Measurements from ENCODE around the gene ADGRG6.

The ADGRG6 gene

GRCh38 chr6:142376115-142376514 lies 74.3 kb downstream of the ADGRG6 start (continued):
- TF ChIP-seq PATZ1 (tag by site-specific recombination; IDR thresholded peaks at IDR 0.05) (no peak), ZNF274 (IDR thresholded peaks at IDR 0.05; ENCODE audit: low read length) (no peak), ZNF274 (tag by site-specific recombination; IDR thresholded peaks at IDR 0.05; ENCODE audit: borderline replicate concordance) (no peak), GLI2 (tag by site-specific recombination; IDR thresholded peaks at IDR 0.05; ENCODE audit: borderline replicate concordance, low read depth) (peak; percentile 55; the same call in 1 of the 2 replicates), OSR2 (tag by site-specific recombination; IDR thresholded peaks at IDR 0.05) (peak; percentile 88), KLF9 (tag by site-specific recombination; IDR thresholded peaks at IDR 0.05; ENCODE audit: low read depth) (no peak), ZNF768 (tag by site-specific recombination; IDR thresholded peaks at IDR 0.05) (no peak), ZBTB44 (tag by site-specific recombination; IDR thresholded peaks at IDR 0.05) (no peak), ZFHX2 (tag by site-specific recombination; conservative IDR thresholded peaks at IDR 0.05) (no peak), KLF1 (tag by site-specific recombination; IDR thresholded peaks at IDR 0.05) (0 out of 2 replicates have a peak, but pooled peaks have one; percentile 29), ZNF404 (tag by site-specific recombination; IDR thresholded peaks at IDR 0.05) (no peak), PRDM6 (tag by site-specific recombination; IDR thresholded peaks at IDR 0.05) (peak; percentile 95), ZNF148 (tag by site-specific recombination; IDR thresholded peaks at IDR 0.05; ENCODE audit: borderline replicate concordance) (no peak), ZNF155 (tag by site-specific recombination; IDR thresholded peaks at IDR 0.05) (no peak), ZNF138 (tag by site-specific recombination; IDR thresholded peaks at IDR 0.05; ENCODE audit: borderline replicate concordance) (no peak), ZNF645 (tag by site-specific recombination; IDR thresholded peaks at IDR 0.05) (no peak), ZNF248 (tag by site-specific recombination; IDR thresholded peaks at IDR 0.05) (no peak), AEBP2 (tag by site-specific recombination; IDR thresholded peaks at IDR 0.05; ENCODE audit: borderline replicate concordance) (no peak), ZNF513 (tag by site-specific recombination; IDR thresholded peaks at IDR 0.05) (no peak), SALL2 (tag by site-specific recombination; IDR thresholded peaks at IDR 0.05; ENCODE audit: borderline replicate concordance) (no peak), SCRT2 (tag by site-specific recombination; IDR thresholded peaks at IDR 0.05) (no peak), ZNF114 (tag by site-specific recombination; IDR thresholded peaks at IDR 0.05) (no peak), WT1 (tag by site-specific recombination; IDR thresholded peaks at IDR 0.05) (peak; percentile 56; the same call in 1 of the 2 replicates), SCRT1 (tag by site-specific recombination; IDR thresholded peaks at IDR 0.05; ENCODE audit: borderline replicate concordance) (0 out of 2 replicates have a peak, but pooled peaks have one; percentile 23), ZNF19 (tag by site-specific recombination; IDR thresholded peaks at IDR 0.05; ENCODE audit: low read depth) (no peak), ZNF184 (tag by site-specific recombination; IDR thresholded peaks at IDR 0.05) (no peak), YY2 (tag by site-specific recombination; IDR thresholded peaks at IDR 0.05) (no peak), ZNF366 (tag by site-specific recombination; conservative IDR thresholded peaks at IDR 0.05) (peak; percentile 35; the same call in 1 of the 2 replicates), GLIS2 (tag by site-specific recombination; IDR thresholded peaks at IDR 0.05) (no peak)
